Hepatocyte (in vitro differentiated cells): ENCODE measurements around the gene TASP1. TPM values are rescaled to one million over a fixed set of nuclear protein-coding genes. Genes with fewer than 3 reads are reported as not detected.
"Not testable (repeated sequence)": the region's sequence is repeated elsewhere in the genome, so short reads cannot be mapped to it uniquely, and the experiment has no call there.

Experiments
- DNase-seq: peaks from one replicate; pipeline ENCODE4 v3.0.0-alpha.2; 2016; ENCODE audit warnings: low spot score
- H2AFZ ChIP-seq: fragments of 200-600 bp; sonication (generic); 2 replicates; pipeline ENCODE4 v1.6.0; 2016; ENCODE audit warnings: antibody characterized with exemption, mild to moderate bottlenecking
- H3K27ac ChIP-seq: fragments of 200-600 bp; sonication (generic); 2 replicates; pipeline ENCODE4 v1.5.1; 2016; ENCODE audit warnings: mild to moderate bottlenecking
- H3K27me3 ChIP-seq: fragments of 200-600 bp; sonication (generic); 2 replicates; pipeline ENCODE4 v1.6.1; 2016
- H3K36me3 ChIP-seq: fragments of 200-600 bp; sonication (generic); replicated peaks from 2 replicates; pipeline ENCODE4 v1.5.1; 2016; ENCODE audit warnings: low read depth; ENCODE audit not compliant: insufficient read depth
- H3K4me1 ChIP-seq: fragments of 200-600 bp; sonication (generic); 2 replicates; pipeline ENCODE4 v1.5.1; 2016; ENCODE audit warnings: mild to moderate bottlenecking, moderate library complexity; ENCODE audit not compliant: insufficient read depth
- H3K4me2 ChIP-seq: fragments of 200-600 bp; sonication (generic); 2 replicates; pipeline ENCODE4 v1.6.0; 2016
- H3K4me3 ChIP-seq: fragments of 200-600 bp; sonication (generic); 2 replicates; pipeline ENCODE4 v1.5.1; 2016; ENCODE audit warnings: mild to moderate bottlenecking
- H3K79me2 ChIP-seq: fragments of 200-600 bp; sonication (generic); 2 replicates; pipeline ENCODE4 v1.6.0; 2017; ENCODE audit warnings: mild to moderate bottlenecking
- H3K9me2 ChIP-seq: fragments of 200-600 bp; sonication (generic); replicated peaks from 2 replicates; pipeline ENCODE4 v1.6.0; 2017; ENCODE audit warnings: mild to moderate bottlenecking; ENCODE audit not compliant: insufficient read depth
- H3K9me3 ChIP-seq: fragments of 200-600 bp; sonication (generic); 2 replicates; pipeline ENCODE4 v1.5.1; 2016; ENCODE audit warnings: low read depth, mild to moderate bottlenecking
- H4K20me1 ChIP-seq: fragments of 200-600 bp; sonication (generic); 2 replicates; pipeline ENCODE4 v1.6.0; 2016; ENCODE audit warnings: mild to moderate bottlenecking; ENCODE audit not compliant: insufficient read depth, poor library complexity, severe bottlenecking
- EZH2 ChIP-seq: fragments of 200-600 bp; sonication (generic); IDR thresholded peaks from 2 replicates; pipeline ENCODE4 v1.6.1; 2016; ENCODE audit warnings: antibody characterized with exemption, mild to moderate bottlenecking, borderline replicate concordance
- EZH2phosphoT487 ChIP-seq: fragments of 200-600 bp; sonication (generic); IDR thresholded peaks from one replicate; pipeline ENCODE4 v1.6.1; 2018; ENCODE audit warnings: antibody characterized with exemption, mild to moderate bottlenecking, low read depth, moderate library complexity; ENCODE audit not compliant: unreplicated experiment, severe bottlenecking
- WGBS: methylation state at CpG from one replicate; pipeline ENCODE4 v1.1.6; 2016; ENCODE audit warnings: low lambda C conversion rate; ENCODE audit errors: missing lambda C conversion rate; 5-methylcytosine and 5-hydroxymethylcytosine counted together
- polyA plus RNA-seq: library from polyadenylated mRNA; unstranded; fragments of >200 nt; fragmentation: Nextera tagmentation; extraction: Ambion mirVana; gene quantifications from 2 replicates; pipeline ENCODE4 v1.2.1, GENCODE V29; 2016
- total RNA-seq: library from RNA; depleted of rRNA; stranded (reverse); fragments of >200 nt; gene quantifications from 2 replicates; pipeline ENCODE4 v1.2.3, GENCODE V29; 2014
- TF ChIP-seq, protein P1 (sequence below): fragments of 200-600 bp; sonication (generic); IDR thresholded peaks from 2 replicates; pipeline ENCODE4 v1.5.1; 2016; ENCODE audit warnings: antibody characterized with exemption, mild to moderate bottlenecking; ENCODE audit not compliant: poor library complexity

Gene TASP1
- total and polyA plus RNA-seq, 2 experiments from 2014 or later = 11.1 to 12.9 TPM

DNA sequence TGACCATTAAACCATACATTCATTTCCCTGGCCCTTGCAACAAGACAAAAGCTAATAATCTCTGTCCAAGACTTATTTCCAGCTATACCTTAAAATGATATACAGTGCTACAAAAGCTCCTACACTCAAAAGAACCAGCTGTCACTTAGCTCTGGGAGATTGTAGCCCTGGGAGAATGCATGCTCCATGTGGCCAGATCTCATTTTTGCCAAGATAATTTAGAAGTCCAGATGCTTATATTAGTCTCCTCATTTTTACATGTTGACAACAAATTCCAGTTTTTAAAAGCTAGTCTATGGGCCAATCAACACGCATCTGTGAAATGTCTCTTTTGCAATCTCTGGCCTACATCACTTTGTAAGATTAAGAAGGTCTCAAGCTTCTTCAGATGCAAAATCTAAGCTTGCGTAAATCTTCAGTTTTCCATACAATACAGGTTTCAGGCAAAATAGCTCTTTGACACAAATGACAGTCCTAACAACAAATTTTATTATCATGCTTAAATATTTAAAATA is 27.1 kb downstream of the TASP1 start:
- Histone ChIP-seq H3K27ac (no peak overlapping the region), H3K79me2 (no peaks in the 10 kb centered on the region), H3K4me3 (no peak overlapping the region), H3K4me2 (no peak overlapping the region), H3K36me3 (no peaks in the 10 kb centered on the region), H3K27me3 (no peaks in the 10 kb centered on the region), H4K20me1 (no peaks in the 10 kb centered on the region), H3K9me2 (no peaks in the 10 kb centered on the region), H3K4me1 (no peaks in the 10 kb centered on the region), H2AFZ (no peak overlapping the region), H3K9me3 (no peaks in the 10 kb centered on the region)
- DNase-seq = no peak
- WGBS = 97% methylated on average over 2 of the region's 2 CpGs
- TF ChIP-seq, protein P1, sequence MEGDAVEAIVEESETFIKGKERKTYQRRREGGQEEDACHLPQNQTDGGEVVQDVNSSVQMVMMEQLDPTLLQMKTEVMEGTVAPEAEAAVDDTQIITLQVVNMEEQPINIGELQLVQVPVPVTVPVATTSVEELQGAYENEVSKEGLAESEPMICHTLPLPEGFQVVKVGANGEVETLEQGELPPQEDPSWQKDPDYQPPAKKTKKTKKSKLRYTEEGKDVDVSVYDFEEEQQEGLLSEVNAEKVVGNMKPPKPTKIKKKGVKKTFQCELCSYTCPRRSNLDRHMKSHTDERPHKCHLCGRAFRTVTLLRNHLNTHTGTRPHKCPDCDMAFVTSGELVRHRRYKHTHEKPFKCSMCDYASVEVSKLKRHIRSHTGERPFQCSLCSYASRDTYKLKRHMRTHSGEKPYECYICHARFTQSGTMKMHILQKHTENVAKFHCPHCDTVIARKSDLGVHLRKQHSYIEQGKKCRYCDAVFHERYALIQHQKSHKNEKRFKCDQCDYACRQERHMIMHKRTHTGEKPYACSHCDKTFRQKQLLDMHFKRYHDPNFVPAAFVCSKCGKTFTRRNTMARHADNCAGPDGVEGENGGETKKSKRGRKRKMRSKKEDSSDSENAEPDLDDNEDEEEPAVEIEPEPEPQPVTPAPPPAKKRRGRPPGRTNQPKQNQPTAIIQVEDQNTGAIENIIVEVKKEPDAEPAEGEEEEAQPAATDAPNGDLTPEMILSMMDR = no peak
- TF ChIP-seq EZH2phosphoT487 (no peak), EZH2 (no peak)

DNA sequence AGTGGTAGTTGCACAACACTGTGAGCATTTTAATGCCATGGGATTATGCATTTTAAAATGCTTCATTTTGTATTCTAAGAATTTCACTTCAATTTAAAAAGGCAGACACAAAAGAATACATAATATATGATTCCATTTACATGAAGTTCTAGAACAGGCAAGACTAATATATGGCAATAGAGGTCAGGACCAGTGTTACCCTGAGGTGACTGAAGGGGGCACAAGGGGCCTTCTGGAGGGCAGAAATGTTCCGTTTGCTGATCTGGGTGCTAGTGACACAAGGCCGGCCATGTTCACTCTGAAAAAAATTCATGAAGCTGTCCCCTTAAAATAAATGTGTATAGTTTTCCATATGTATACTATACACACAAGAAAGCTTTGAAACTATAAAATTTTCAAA is 28.5 kb downstream of the TASP1 start:
- Histone ChIP-seq H2AFZ (no peak overlapping the region), H3K36me3 (no peaks in the 10 kb centered on the region), H3K79me2 (no peaks in the 10 kb centered on the region), H4K20me1 (no peaks in the 10 kb centered on the region), H3K27ac (no peak overlapping the region), H3K4me3 (no peak overlapping the region), H3K9me3 (no peaks in the 10 kb centered on the region), H3K4me1 (no peaks in the 10 kb centered on the region), H3K27me3 (no peaks in the 10 kb centered on the region), H3K4me2 (no peak overlapping the region), H3K9me2 (no peaks in the 10 kb centered on the region)
- DNase-seq = peak; percentile 5
- TF ChIP-seq EZH2 (no peak), EZH2phosphoT487 (no peak)
- TF ChIP-seq, protein P1 = no peak
- WGBS = 81% methylated on average over 2 of the region's 2 CpGs

DNA sequence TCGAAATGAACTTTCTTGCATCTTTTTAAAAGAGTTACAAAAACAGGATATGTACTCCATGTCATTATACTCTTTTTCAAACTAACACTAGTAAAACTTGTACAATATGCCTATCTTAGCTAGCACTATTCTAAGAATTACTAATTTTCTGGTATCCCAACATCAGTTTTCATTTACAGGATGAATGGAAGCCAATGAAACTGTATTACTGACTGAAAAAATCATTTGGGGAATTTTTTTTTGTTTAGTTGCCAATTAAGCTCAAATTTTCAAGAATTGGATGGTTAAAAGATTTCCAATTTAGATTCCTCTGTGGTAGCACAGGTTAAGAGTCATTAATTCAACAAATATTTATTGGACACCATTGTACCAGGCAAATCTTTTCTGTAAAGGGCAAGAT is 30.7 kb downstream of the TASP1 start:
- H4K20me1 ChIP-seq = no peaks in the 10 kb centered on the region
- H3K27ac ChIP-seq = no peak overlapping the region
- H3K4me3 ChIP-seq = no peak overlapping the region
- 100% methylated on average over 1 of the region's 1 CpG for WGBS
- TF ChIP-seq EZH2phosphoT487 (no peak), EZH2 (no peak)
- TF ChIP-seq, protein P1 = no peak
- no peaks in the 10 kb centered on the region for H3K9me3 ChIP-seq
- no peak for DNase-seq
- H3K79me2 ChIP-seq = no peaks in the 10 kb centered on the region
- H3K36me3 ChIP-seq = no peaks in the 10 kb centered on the region
- no peak overlapping the region for H3K4me2 ChIP-seq
- no peak overlapping the region for H2AFZ ChIP-seq
- H3K9me2 ChIP-seq = no peaks in the 10 kb centered on the region
- H3K4me1 ChIP-seq = no peaks in the 10 kb centered on the region
- H3K27me3 ChIP-seq = no peaks in the 10 kb centered on the region

DNA sequence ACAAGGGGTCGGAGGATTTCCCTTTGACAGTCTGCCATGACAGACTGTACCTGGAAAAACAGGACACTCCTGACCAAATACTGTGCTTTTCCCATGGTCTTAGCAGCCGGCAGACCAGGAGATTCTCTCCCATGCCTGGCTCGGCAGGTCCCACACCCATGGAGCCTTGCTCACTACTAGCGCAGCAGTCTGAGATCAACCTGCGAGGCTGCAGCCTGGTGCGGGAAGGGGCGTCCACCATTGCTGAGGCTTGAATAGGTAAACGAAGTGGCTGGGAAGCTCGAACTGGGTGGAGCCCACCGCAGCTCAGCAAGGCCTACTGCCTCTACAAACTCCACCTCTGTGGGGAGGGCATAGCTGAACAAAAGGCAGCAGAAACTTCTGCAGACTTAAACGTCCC is 45.3 kb downstream of the TASP1 start:
- not testable (repeated sequence) for H3K4me2 ChIP-seq, H3K9me3 ChIP-seq, H3K79me2 ChIP-seq, H3K4me1 ChIP-seq, DNase-seq, H3K27ac ChIP-seq, H4K20me1 ChIP-seq, H3K27me3 ChIP-seq, H2AFZ ChIP-seq, H3K36me3 ChIP-seq, H3K4me3 ChIP-seq, H3K9me2 ChIP-seq
- 89% methylated on average over 11 of the region's 11 CpGs for WGBS
